Fibroblast of lung (primary cell): ENCODE data around the gene DTX1. TPM values are rescaled to one million over a fixed set of nuclear protein-coding genes. Genes with fewer than 3 reads are reported as not detected.

Source experiments
- DNase-seq, 2 donors: peaks; one replicate each; pipeline versions ENCODE4 v3.0.0 to v3.0.0-alpha.2; 2010; ENCODE audit warnings: low read depth in 2 of 2
- H2AFZ ChIP-seq: 2 replicates; pipeline ENCODE4 v1.5.1; 2012; ENCODE audit warnings: low read length, control low read depth, inconsistent platforms
- H3K27ac ChIP-seq: 2 replicates; pipeline ENCODE4 v1.5.1; 2011; ENCODE audit warnings: low read length, control low read depth; ENCODE audit not compliant: insufficient read depth
- H3K27me3 ChIP-seq: 2 replicates; pipeline ENCODE4 v1.5.1; 2011; ENCODE audit warnings: mild to moderate bottlenecking, low read length; ENCODE audit not compliant: control insufficient read depth, insufficient read depth
- H3K36me3 ChIP-seq: 2 replicates; pipeline ENCODE4 v1.5.1; 2011; ENCODE audit warnings: low read length; ENCODE audit not compliant: control insufficient read depth, insufficient read depth
- H3K4me1 ChIP-seq: 2 replicates; pipeline ENCODE4 v1.5.1; 2011; ENCODE audit warnings: low read length; ENCODE audit not compliant: control insufficient read depth, insufficient read depth; ENCODE audit errors: extremely low read depth
- H3K4me2 ChIP-seq: 2 replicates; pipeline ENCODE4 v1.5.1; 2011; ENCODE audit warnings: low read length, control low read depth; ENCODE audit not compliant: insufficient read depth; ENCODE audit errors: extremely low read depth
- H3K4me3 ChIP-seq, 4 experiments: fragments of 200-600 bp in 1 of 4; sonication (generic) in 1 of 4; replicated peaks in 1 of 4; 2 replicates each; pipeline ENCODE4 v1.5.1; 2011 to 2016; ENCODE audit warnings: low read length in 4 of 4, low read depth in 3 of 4, mild to moderate bottlenecking in 3 of 4, control low read depth in 2 of 4, inconsistent platforms in 1 of 4, mixed read lengths in 1 of 4; ENCODE audit not compliant: insufficient read depth in 1 of 4; ENCODE audit errors: control extremely low read depth in 1 of 4
- H3K79me2 ChIP-seq: 2 replicates; pipeline ENCODE4 v1.5.1; 2012; ENCODE audit warnings: mild to moderate bottlenecking, low read length, inconsistent platforms; ENCODE audit not compliant: control insufficient read depth, insufficient read depth
- H3K9ac ChIP-seq: 2 replicates; pipeline ENCODE4 v1.5.1; 2011; ENCODE audit warnings: mild to moderate bottlenecking, low read length, control low read depth; ENCODE audit not compliant: insufficient read depth
- H3K9me3 ChIP-seq: 2 replicates; pipeline ENCODE4 v1.5.1; 2012; ENCODE audit warnings: low read depth, low read length; ENCODE audit not compliant: control insufficient read depth, insufficient read depth
- H4K20me1 ChIP-seq: 2 replicates; pipeline ENCODE4 v1.5.1; 2011; ENCODE audit warnings: low read length; ENCODE audit not compliant: control insufficient read depth, insufficient read depth; ENCODE audit errors: extremely low read depth
- EZH2 ChIP-seq: IDR thresholded peaks from 2 replicates; pipeline ENCODE4 v1.5.1; 2012; ENCODE audit warnings: low read length, control low read depth, mild to moderate bottlenecking; ENCODE audit errors: missing control alignments
- polyA plus RNA-seq, 2 donors: library from polyadenylated mRNA; depleted of rRNA in 1 of 2; stranded (reverse) in 1 of 2; unstranded in 1 of 2; fragments of >200 nt; gene quantifications; 2 replicates each; pipeline ENCODE4 v1.2.1, GENCODE V29; 2011 to 2012; ENCODE audit warnings: missing spikeins in 1 of 2
- total RNA-seq: library from RNA; depleted of rRNA; stranded (reverse); fragments of >200 nt; gene quantifications from 2 replicates; pipeline ENCODE4 v1.2.1, GENCODE V29; 2014
- TF ChIP-seq, protein P1 (sequence below), 2 donors: IDR thresholded peaks in 1 of 2; conservative IDR thresholded peaks in 1 of 2; 1 replicate in 1 of 2; 2 replicates in 1 of 2; pipeline ENCODE4 v1.5.1; 2011 to 2012; ENCODE audit warnings: low read length in 2 of 2, control low read depth in 1 of 2, inconsistent platforms in 1 of 2, low read depth in 1 of 2, mild to moderate bottlenecking in 1 of 2

DTX1 gene
- total and polyA plus RNA-seq, 2 donors (not counting 1 experiment from before 2014, with no cell fraction given), result not detected

DNA sequence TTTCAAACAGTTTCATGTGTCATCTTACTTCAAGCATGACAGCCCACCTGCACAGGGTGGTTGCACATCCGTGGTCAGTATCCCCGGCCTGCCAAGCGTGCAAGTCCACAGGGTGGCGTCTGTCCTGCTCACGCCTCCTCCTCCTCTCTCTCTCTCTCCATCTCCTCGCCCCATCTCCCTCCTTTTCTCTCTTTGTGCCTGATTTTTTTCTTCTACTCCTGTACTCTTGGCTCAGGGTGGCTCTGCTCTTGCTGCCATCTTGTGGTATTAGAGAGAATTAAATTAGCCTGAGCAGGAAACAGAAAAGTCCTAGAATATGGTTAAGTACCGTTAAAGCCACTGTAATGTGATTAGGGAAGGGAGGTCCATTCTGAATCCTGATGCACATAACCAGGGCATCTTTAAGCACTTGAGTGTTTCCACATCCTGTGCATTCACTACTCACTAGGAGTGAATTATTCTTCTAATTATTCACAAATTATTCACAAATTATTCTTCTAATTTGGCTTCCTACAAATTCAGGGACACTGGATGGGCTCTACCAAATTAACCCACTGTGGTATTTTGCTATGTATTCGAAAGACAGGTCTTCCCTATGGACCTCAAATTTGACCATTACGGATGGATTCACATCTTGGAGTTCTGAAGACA lies 25.5 kb upstream of the DTX1 start:
- H3K4me3 ChIP-seq, result no peak overlapping the region
- H3K4me2 ChIP-seq, result no peak overlapping the region
- no peak overlapping the region for H3K9ac ChIP-seq
- H2AFZ ChIP-seq, result no peak overlapping the region
- H3K27me3 ChIP-seq, result no peaks in the 10 kb centered on the region
- H4K20me1 ChIP-seq, result no peaks in the 10 kb centered on the region
- no peaks in the 10 kb centered on the region for H3K9me3 ChIP-seq
- H3K4me1 ChIP-seq, result no peaks in the 10 kb centered on the region
- H3K36me3 ChIP-seq, result no peaks in the 10 kb centered on the region
- no peak overlapping the region for H3K27ac ChIP-seq
- no peak for TF ChIP-seq EZH2
- TF ChIP-seq, protein P1, sequence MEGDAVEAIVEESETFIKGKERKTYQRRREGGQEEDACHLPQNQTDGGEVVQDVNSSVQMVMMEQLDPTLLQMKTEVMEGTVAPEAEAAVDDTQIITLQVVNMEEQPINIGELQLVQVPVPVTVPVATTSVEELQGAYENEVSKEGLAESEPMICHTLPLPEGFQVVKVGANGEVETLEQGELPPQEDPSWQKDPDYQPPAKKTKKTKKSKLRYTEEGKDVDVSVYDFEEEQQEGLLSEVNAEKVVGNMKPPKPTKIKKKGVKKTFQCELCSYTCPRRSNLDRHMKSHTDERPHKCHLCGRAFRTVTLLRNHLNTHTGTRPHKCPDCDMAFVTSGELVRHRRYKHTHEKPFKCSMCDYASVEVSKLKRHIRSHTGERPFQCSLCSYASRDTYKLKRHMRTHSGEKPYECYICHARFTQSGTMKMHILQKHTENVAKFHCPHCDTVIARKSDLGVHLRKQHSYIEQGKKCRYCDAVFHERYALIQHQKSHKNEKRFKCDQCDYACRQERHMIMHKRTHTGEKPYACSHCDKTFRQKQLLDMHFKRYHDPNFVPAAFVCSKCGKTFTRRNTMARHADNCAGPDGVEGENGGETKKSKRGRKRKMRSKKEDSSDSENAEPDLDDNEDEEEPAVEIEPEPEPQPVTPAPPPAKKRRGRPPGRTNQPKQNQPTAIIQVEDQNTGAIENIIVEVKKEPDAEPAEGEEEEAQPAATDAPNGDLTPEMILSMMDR (conservative IDR thresholded peaks at IDR 0.05 in 1 of 2, IDR thresholded peaks at IDR 0.05 in 1 of 2; ENCODE audit: low read depth in 1 of 2, low read length in 2 of 2), result peak; percentile 65 to 82
- no peaks in the 10 kb centered on the region for H3K79me2 ChIP-seq
- DNase-seq, result peak; percentile 47 to 58

DNA sequence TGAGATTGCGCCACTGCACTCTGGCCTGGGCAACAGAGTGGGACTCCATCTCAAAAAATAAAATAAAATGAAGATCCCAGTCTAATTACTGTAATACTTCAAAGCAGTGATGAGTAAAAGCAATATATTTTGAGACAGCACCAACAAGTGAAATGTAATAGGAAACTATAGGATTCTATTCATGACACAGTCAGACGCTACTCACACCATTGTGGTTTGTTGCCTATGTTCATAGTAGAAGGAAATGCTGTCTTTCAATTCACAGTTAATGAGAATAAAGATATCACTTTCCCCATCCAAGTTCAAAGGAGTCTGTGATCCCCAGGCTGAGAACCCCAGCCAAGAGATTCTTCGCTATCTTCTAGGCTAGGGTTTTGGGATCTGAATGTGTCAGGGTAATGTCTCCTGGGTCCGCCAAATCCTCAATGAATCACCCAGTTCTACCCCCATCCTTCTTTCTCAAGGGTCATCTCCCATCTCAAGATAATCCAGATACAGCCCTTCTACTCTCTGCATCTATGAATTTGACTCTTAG lies 16.6 kb upstream of the DTX1 start:
- Histone ChIP-seq H3K27me3 (no peaks in the 10 kb centered on the region), H3K79me2 (no peaks in the 10 kb centered on the region), H3K9me3 (no peaks in the 10 kb centered on the region), H4K20me1 (no peaks in the 10 kb centered on the region), H3K9ac (no peak overlapping the region), H3K27ac (no peak overlapping the region), H3K4me2 (no peak overlapping the region), H3K4me3 (no peak overlapping the region), H3K4me1 (peaks cover 3% of the 10 kb centered on the region), H3K36me3 (no peaks in the 10 kb centered on the region), H2AFZ (no peak overlapping the region)
- TF ChIP-seq EZH2, result no peak
- TF ChIP-seq, protein P1 (conservative IDR thresholded peaks at IDR 0.05 in 1 of 2, IDR thresholded peaks at IDR 0.05 in 1 of 2; ENCODE audit: low read depth in 1 of 2, low read length in 2 of 2), result no peak
- no peak for DNase-seq

DNA sequence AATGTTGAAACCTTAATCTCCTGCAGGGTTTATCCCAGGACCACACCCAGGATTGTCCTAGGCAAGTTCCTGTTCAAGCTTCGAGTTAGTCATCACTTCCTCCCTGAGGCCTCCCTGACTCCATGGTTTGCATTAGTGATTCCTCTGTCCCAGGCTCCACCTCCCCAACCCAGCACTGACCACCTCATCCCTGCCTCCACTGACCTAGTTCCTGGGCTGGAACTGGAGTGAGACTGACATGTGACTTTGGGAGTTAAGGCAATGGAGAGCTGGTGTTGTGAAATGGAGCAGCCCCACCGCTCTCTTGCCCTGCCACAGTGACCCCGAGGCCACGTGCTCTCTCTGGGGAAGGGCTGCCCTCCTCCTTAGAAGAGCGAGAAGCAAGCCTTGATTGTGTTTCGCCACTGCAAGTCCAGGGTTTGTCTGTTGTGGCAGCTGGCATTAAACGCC lies 15.8 kb upstream of the DTX1 start:
- Histone ChIP-seq H3K9ac (no peak overlapping the region), H3K27me3 (no peaks in the 10 kb centered on the region), H4K20me1 (no peaks in the 10 kb centered on the region), H3K27ac (no peak overlapping the region), H3K36me3 (no peaks in the 10 kb centered on the region), H3K4me1 (peaks cover 3% of the 10 kb centered on the region), H3K79me2 (no peaks in the 10 kb centered on the region), H3K9me3 (no peaks in the 10 kb centered on the region), H3K4me3 (no peak overlapping the region), H2AFZ (peak overlapping the region; percentile 40), H3K4me2 (no peak overlapping the region)
- DNase-seq, result peak; percentile 31 to 47
- TF ChIP-seq, protein P1 (conservative IDR thresholded peaks at IDR 0.05 in 1 of 2, IDR thresholded peaks at IDR 0.05 in 1 of 2; ENCODE audit: low read depth in 1 of 2, low read length in 2 of 2), result no peak
- TF ChIP-seq EZH2, result no peak
